ENCODE data around the gene EGFL7. TPM values are rescaled to one million over a fixed set of nuclear protein-coding genes. Genes with fewer than 3 reads are reported as not detected.
A peak's percentile ranks its signal among the peaks of the same experiment; 100 is the strongest.

EGFL7 gene
- total RNA-seq, 1 donor from 2014 or later: 272 TPM

DNA sequence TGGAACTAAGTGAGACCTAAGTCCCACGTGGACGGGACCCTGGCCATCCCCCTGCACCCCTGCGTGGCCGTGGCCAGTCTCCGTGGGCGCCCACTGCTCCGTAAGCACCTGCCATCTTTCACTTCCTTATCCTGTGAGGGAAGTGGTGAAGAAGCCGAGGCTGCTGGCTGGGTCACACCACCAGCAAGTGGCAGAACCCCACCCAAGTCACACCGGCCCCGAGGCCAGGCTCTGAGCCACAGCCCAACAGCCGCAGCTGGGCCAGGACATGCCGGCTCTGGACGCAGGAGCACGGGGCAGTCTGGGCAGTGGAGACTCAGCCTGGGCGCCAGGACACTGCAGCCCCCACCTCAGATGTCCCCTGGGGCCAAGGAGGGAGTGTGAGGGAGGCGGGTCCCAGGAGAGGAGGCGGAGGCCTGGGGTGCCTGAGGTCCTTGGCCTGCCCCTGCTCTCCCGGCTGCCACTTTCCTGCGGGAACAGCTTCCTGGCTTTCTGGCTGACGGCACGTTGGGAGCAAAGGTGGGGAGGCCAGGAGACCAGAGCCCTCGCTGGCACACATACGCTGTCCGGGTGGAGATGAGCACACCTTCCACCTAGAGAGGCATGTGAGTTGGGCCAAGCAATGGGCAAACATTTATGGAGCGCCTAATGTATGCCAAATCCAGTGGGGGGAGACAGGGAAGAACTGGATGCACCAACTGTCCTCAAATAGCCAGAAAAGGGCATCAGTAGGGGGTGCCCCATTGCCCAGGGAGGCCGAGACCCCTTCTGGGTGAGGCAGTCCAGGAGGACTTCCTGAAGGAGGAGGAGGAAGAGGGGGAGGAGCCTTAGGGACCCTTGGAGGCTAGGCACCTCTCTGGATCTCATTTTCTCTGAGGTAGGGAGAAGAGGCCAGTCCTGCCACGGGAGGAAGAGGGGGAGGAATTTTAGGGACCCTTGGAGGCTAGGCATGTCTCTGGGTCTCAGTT is 43.9 kb upstream of the EGFL7 start:
- Histone ChIP-seq H3K27me3 (no peaks in the 10 kb centered on the region), H3K4me1 (peaks cover 72% of the 10 kb centered on the region), H3K27ac (no peak overlapping the region), H3K36me3 (no peaks in the 10 kb centered on the region), H3K9me3 (no peaks in the 10 kb centered on the region), H3K4me3 (no peak overlapping the region)
- intact Hi-C loops (cut with DNase I): no loop called here
- no peak for TF ChIP-seq POLR2AphosphoS5 (IDR thresholded peaks at IDR 0.05; ENCODE audit: insufficient read depth in 1 of 2, low read depth in 1 of 2)
- TF ChIP-seq POLR2A (IDR thresholded peaks at IDR 0.05): no peak
- TF ChIP-seq, protein P1, sequence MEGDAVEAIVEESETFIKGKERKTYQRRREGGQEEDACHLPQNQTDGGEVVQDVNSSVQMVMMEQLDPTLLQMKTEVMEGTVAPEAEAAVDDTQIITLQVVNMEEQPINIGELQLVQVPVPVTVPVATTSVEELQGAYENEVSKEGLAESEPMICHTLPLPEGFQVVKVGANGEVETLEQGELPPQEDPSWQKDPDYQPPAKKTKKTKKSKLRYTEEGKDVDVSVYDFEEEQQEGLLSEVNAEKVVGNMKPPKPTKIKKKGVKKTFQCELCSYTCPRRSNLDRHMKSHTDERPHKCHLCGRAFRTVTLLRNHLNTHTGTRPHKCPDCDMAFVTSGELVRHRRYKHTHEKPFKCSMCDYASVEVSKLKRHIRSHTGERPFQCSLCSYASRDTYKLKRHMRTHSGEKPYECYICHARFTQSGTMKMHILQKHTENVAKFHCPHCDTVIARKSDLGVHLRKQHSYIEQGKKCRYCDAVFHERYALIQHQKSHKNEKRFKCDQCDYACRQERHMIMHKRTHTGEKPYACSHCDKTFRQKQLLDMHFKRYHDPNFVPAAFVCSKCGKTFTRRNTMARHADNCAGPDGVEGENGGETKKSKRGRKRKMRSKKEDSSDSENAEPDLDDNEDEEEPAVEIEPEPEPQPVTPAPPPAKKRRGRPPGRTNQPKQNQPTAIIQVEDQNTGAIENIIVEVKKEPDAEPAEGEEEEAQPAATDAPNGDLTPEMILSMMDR (IDR thresholded peaks at IDR 0.05): no peak
- DNase-seq (ENCODE audit: extremely low spot score in 2 of 2): no peak

DNA sequence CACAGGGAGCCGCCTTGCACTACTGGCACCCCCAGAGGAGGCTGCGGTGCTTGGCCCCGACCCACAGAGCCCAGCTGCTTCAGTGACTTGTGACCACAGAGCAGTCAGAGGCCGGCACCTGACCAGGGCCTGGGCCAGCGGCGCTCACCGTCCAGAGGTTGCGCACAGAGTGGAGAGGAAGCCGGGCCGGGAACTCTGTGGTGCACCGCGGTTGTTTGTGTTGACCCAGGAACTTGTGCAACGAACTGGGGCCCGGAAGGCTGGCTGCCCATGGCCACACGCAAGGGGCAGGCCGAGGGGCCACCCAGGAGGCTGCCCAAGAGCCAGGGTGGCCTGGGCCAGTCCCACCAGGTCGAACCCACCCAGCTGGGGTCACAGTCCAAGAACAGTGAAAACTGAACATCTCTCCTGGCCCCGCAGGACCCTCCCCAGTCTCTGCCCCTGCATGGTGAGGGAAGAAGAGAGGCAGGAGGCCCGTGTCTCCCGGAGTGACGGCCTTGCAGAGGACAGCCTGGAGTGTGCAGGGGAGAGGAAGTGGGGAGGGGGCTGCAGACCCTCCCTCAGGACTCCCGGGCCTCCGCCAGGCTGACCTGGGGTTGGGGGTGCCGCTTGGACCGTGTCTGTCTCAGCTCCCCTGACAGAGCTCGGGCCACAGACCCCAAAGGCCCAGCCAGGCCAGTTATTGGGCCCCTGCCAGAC is 42.8 kb upstream of the EGFL7 start:
- DNase-seq (ENCODE audit: extremely low spot score in 2 of 2): no peak
- Histone ChIP-seq H3K4me1 (peaks cover 76% of the 10 kb centered on the region), H3K4me3 (no peak overlapping the region), H3K36me3 (no peaks in the 10 kb centered on the region), H3K27ac (peak overlapping the region; percentile 8), H3K9me3 (no peaks in the 10 kb centered on the region), H3K27me3 (no peaks in the 10 kb centered on the region)
- intact Hi-C loops (cut with DNase I): no loop called here
- TF ChIP-seq POLR2AphosphoS5 (IDR thresholded peaks at IDR 0.05; ENCODE audit: insufficient read depth in 1 of 2, low read depth in 1 of 2): peak in 1 of 2 donors; percentile 12
- TF ChIP-seq, protein P1 (IDR thresholded peaks at IDR 0.05): no peak

DNA sequence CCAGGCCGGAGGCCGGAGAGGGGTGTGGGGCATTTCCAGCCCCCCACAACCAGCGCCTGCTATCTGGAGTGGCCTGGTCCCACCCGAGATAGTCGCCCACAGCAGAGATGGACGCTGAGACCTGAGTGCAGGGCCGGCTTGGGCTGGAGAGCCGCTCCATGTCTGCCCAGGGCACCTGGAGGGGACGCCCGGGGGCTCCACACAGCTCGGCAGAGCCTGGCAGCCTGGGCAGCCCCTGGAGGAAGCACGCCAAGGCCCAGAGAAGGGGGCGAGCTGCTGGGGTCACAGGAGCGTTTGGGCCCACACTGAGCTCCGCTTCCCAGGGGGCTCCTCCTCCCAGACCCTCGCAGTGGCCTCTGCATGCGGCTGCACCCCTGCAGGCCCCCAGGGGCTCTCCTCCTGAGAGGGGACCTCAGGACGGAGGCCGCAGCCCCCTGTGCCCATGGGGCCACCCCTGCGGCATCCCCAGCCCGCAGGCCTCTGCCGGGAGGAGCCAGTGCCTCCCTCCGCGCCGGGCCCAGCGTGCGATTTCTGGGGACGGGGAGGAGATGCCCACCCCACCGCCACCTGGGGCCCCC is 42.2 kb upstream of the EGFL7 start:
- TF ChIP-seq POLR2A (IDR thresholded peaks at IDR 0.05) (no peak), POLR2AphosphoS5 (IDR thresholded peaks at IDR 0.05; ENCODE audit: insufficient read depth in 1 of 2, low read depth in 1 of 2) (no peak)
- TF ChIP-seq, protein P1 (IDR thresholded peaks at IDR 0.05): no peak
- Histone ChIP-seq H3K4me3 (no peak overlapping the region), H3K27me3 (no peaks in the 10 kb centered on the region), H3K4me1 (peaks cover 81% of the 10 kb centered on the region), H3K27ac (peak overlapping the region; percentile 8), H3K36me3 (no peaks in the 10 kb centered on the region), H3K9me3 (no peaks in the 10 kb centered on the region)
- intact Hi-C loops (cut with DNase I): no loop called here
- DNase-seq (ENCODE audit: extremely low spot score in 2 of 2): no peak

DNA sequence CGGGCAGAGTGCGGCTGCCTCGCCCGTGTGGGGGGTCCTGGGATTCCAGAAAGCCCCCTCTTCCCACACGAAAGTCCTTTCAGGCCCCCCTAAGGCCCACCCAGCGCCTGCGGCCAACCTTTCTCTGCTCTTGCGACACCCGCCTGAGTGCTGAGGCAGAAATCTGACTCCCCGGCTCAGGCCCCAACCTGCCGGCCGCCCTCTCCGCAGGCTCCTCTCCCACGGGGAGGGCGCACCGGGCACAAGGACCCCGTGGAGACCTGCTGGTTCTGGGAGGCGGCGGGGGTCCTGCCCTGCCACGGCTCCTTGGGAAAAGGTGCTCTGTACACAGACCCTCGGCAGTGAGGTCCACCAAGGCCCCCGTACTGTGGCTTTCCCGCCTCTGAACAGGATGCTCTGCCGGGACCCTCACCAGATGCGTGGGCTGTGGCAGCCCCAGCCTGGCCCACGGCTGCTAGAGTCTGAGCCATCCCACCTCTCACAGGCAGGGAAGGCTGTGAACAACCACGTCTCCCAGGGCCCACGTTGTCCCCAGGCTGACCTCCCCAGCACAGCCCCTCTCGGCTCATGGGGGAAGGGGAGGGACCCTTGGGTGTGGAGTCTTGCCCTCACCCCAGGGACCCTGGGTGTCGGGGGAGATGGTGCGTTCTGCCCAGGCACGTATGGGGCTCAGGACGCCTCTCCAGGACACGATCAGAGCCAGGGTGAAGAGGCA is 41.5 kb upstream of the EGFL7 start:
- Histone ChIP-seq H3K27me3 (no peaks in the 10 kb centered on the region), H3K4me1 (peaks cover 82% of the 10 kb centered on the region), H3K36me3 (no peaks in the 10 kb centered on the region), H3K9me3 (no peaks in the 10 kb centered on the region), H3K4me3 (no peak overlapping the region), H3K27ac (peak overlapping the region; percentile 8)
- intact Hi-C loops (cut with DNase I): no loop called here
- no peak for DNase-seq (ENCODE audit: extremely low spot score in 2 of 2)
- no peak for TF ChIP-seq POLR2A (IDR thresholded peaks at IDR 0.05)
- TF ChIP-seq POLR2AphosphoS5 (IDR thresholded peaks at IDR 0.05; ENCODE audit: insufficient read depth in 1 of 2, low read depth in 1 of 2): no peak
- TF ChIP-seq, protein P1 (IDR thresholded peaks at IDR 0.05): no peak

Measured in vagina (tissue), 2 donors.